Measurements from ENCODE around the gene KIF19. TPM values are rescaled to one million over a fixed set of nuclear protein-coding genes. Genes with fewer than 3 reads are reported as not detected.
A peak's percentile ranks its signal among the peaks of the same experiment; 100 is the strongest.
"Not testable (repeated sequence)": the region's sequence is repeated elsewhere in the genome, so short reads cannot be mapped to it uniquely, and the experiment has no call there.

The KIF19 gene
- not detected in 3 replicates for total RNA-seq

DNA sequence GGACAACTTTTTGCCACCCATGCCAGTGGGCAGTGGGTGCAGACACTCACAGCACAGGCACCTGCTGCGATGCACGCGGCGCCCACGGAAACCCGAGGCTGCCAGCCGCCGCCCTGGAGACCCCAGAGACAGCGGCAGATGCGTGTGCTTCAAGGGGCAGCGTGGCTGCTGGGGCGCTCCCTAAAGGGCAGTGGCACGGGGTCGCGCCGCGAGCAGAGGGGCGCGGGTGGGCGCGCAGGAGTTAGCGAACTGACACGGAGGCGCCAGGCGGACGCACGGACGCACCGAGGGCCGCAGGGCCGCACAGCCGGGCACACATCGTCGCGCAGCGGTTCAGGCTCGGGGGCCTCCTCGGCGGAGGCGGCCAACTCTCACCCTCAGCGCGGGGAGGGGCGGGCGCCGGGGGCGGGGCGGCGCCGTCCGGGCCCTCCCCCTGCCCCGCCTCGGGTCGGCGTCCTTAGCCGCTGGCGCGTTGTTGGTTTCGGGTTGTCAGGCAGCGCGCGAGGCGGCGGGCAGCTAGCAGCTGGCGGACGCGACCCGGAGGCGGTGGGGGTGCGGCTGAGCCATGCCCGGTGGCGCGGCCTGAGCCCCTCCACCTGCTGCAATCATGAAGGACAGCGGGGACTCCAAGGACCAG lies at the start of gene KIF19:
KIF19 (plus strand) TSS at position 484 of the 637 bp plus-strand sequence; CDS start at position 608, 124 bp downstream.
- DNase-seq (ENCODE audit: low spot score in 2 of 2, unreplicated experiment in 2 of 2) = peak in 1 of 2 experiments; percentile 50
- H3K9me3 Mint-ChIP-seq = no peaks in the 10 kb centered on the region
- peaks cover 2% of the 10 kb centered on the region for H3K4me1 Mint-ChIP-seq

DNA sequence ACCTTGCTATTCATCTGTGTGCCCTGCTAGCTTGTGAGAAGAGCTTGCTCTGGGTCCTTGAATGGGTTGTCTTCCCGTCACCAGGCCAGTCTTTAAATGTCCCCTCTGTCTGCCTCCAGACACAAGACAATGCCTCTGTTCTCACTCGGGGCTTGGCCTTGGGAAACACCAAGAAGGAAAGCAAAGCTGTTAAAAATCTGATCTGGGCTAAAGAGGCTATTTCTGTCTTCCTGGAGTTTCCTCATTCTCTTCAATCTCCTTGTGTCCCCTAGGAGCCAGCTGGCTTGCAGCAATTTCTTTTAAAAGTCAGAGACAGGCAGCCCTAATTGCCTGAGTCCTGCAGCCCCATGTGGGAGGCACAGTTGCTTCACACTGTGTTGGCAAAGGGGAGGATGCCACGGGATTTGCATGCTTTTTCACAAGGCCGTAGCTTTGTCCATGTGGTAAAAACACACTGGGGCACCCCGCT lies 49.5 kb upstream of the KIF19 start:
- TF ChIP-seq, protein P1, sequence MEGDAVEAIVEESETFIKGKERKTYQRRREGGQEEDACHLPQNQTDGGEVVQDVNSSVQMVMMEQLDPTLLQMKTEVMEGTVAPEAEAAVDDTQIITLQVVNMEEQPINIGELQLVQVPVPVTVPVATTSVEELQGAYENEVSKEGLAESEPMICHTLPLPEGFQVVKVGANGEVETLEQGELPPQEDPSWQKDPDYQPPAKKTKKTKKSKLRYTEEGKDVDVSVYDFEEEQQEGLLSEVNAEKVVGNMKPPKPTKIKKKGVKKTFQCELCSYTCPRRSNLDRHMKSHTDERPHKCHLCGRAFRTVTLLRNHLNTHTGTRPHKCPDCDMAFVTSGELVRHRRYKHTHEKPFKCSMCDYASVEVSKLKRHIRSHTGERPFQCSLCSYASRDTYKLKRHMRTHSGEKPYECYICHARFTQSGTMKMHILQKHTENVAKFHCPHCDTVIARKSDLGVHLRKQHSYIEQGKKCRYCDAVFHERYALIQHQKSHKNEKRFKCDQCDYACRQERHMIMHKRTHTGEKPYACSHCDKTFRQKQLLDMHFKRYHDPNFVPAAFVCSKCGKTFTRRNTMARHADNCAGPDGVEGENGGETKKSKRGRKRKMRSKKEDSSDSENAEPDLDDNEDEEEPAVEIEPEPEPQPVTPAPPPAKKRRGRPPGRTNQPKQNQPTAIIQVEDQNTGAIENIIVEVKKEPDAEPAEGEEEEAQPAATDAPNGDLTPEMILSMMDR (IDR thresholded peaks at IDR 0.05; ENCODE audit: unreplicated experiment) = no peak
- H3K36me3 Mint-ChIP-seq = no peaks in the 10 kb centered on the region
- DNase-seq (ENCODE audit: low spot score in 2 of 2, unreplicated experiment in 2 of 2) = no peak
- peaks cover 12% of the 10 kb centered on the region for H3K4me1 Mint-ChIP-seq
- H3K27ac Mint-ChIP-seq = no peak overlapping the region
- no peaks in the 10 kb centered on the region for H3K9me3 Mint-ChIP-seq
- H3K27me3 Mint-ChIP-seq (ENCODE audit: low read depth) = peaks cover 55% of the 10 kb centered on the region
- H3K4me3 Mint-ChIP-seq = no peak overlapping the region

More for the DNA sequence above, at the start of gene KIF19:
- TF ChIP-seq, protein P1 (IDR thresholded peaks at IDR 0.05; ENCODE audit: unreplicated experiment) = no peak
- Mint-ChIP-seq H3K4me3 (peak within 1 kb of the TSS; percentile 37), H3K36me3 (no peaks in the 10 kb centered on the region), H3K27ac (no peak within 1 kb of the TSS), H3K27me3 (ENCODE audit: low read depth) (peaks cover 89% of the 10 kb centered on the region)

DNA sequence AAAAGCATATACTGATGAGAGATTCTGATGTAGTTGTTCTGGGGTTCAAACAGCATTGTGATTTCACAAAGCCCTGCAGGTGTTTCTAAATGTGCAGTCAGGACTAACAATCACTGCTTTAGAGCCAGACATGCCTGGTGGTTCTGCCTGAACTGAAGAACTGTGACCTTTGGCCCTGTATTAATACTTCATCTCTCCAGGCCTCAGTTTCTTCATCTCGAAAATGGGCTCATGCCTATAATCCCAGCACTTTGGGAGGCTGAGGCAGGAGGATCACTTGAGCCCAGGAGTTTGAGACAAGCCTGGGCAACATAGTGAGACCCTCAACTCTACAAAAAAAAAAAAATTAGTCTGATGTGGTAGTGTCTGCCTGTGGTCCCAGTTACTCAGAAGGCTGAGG lies 48.1 kb upstream of the KIF19 start:
- H3K4me1 Mint-ChIP-seq = peaks cover 12% of the 10 kb centered on the region
- H3K27me3 Mint-ChIP-seq (ENCODE audit: low read depth) = peaks cover 48% of the 10 kb centered on the region
- TF ChIP-seq, protein P1 (IDR thresholded peaks at IDR 0.05; ENCODE audit: unreplicated experiment) = no peak
- H3K36me3 Mint-ChIP-seq = no peaks in the 10 kb centered on the region
- no peaks in the 10 kb centered on the region for H3K9me3 Mint-ChIP-seq
- DNase-seq (ENCODE audit: low spot score in 2 of 2, unreplicated experiment in 2 of 2) = no peak
- H3K4me3 Mint-ChIP-seq = no peak overlapping the region
- no peak overlapping the region for H3K27ac Mint-ChIP-seq

GRCh38 chr17:74279617-74280016 lies 46.4 kb upstream of the KIF19 start:
- H3K4me3 Mint-ChIP-seq; H3K36me3 Mint-ChIP-seq; H3K27ac Mint-ChIP-seq; H3K9me3 Mint-ChIP-seq; H3K4me1 Mint-ChIP-seq; DNase-seq (ENCODE audit: low spot score in 2 of 2, unreplicated experiment in 2 of 2): not testable (repeated sequence)
- H3K27me3 Mint-ChIP-seq (ENCODE audit: low read depth) = peaks cover 34% of the 10 kb centered on the region

DNA sequence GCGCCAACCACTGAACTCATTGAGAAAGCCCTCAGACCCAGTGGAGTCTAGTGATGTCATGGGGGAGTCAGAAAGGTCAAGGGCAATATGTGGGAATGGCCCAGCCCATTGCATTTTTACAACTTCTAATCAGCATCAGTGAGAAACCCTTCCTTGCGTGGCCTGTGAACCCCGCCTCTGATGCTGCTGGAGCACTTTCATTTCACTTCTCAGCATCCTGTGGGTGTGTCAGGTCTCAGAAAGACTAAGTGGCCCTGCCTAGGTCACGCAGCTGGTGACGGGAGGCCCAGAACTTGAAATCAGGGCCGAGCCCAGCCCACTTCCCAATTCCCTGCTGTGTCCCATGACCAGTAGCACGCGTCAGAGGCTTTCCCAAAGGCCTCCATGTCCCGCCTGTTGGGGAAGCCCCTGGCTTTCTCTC lies 45.9 kb upstream of the KIF19 start:
- no peak overlapping the region for H3K27ac Mint-ChIP-seq
- no peak overlapping the region for H3K4me3 Mint-ChIP-seq
- TF ChIP-seq, protein P1 (IDR thresholded peaks at IDR 0.05; ENCODE audit: unreplicated experiment) = no peak
- peaks cover 11% of the 10 kb centered on the region for H3K4me1 Mint-ChIP-seq
- no peaks in the 10 kb centered on the region for H3K9me3 Mint-ChIP-seq
- H3K36me3 Mint-ChIP-seq = no peaks in the 10 kb centered on the region
- no peak for DNase-seq (ENCODE audit: low spot score in 2 of 2, unreplicated experiment in 2 of 2)
- H3K27me3 Mint-ChIP-seq (ENCODE audit: low read depth) = peaks cover 34% of the 10 kb centered on the region

GRCh38 chr17:74281799-74282198 lies 44.2 kb upstream of the KIF19 start:
- Mint-ChIP-seq H3K27ac (no peak overlapping the region), H3K4me3 (no peak overlapping the region), H3K27me3 (ENCODE audit: low read depth) (peaks cover 20% of the 10 kb centered on the region), H3K36me3 (no peaks in the 10 kb centered on the region), H3K4me1 (peaks cover 4% of the 10 kb centered on the region), H3K9me3 (no peaks in the 10 kb centered on the region)
- TF ChIP-seq, protein P1 (IDR thresholded peaks at IDR 0.05; ENCODE audit: unreplicated experiment) = no peak
- DNase-seq (ENCODE audit: low spot score in 2 of 2, unreplicated experiment in 2 of 2) = no peak

GRCh38 chr17:74282274-74282586 lies 43.8 kb upstream of the KIF19 start:
- not testable (repeated sequence) for H3K36me3 Mint-ChIP-seq; DNase-seq (ENCODE audit: low spot score in 2 of 2, unreplicated experiment in 2 of 2); H3K4me1 Mint-ChIP-seq; H3K9me3 Mint-ChIP-seq; H3K4me3 Mint-ChIP-seq; H3K27ac Mint-ChIP-seq
- peaks cover 19% of the 10 kb centered on the region for H3K27me3 Mint-ChIP-seq (ENCODE audit: low read depth)
